ENCODE measurements around the gene EFNA3.

The EFNA3 gene

DNA sequence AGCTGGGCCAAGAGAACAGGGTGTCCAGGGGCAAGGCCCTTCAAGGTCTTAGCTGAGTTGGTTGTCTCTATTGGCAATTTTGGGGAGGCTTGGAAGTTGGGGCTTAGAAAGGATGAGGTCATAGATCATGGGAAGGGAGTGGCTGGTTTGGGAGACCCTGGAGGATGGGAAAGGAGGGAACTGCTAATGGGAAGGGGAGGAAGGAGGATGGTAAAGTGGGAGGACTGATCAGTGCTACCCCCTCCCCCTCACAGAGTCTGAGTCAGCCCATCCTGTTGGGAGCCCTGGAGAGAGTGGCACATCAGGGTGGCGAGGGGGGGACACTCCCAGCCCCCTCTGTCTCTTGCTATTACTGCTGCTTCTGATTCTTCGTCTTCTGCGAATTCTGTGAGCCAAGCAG, 10.0 kb upstream of the EFNA3 start:
- no peak for DNase-seq

GRCh38 chr1:155069551-155070157, 9.0 kb upstream of the EFNA3 start:
- DNase-seq: no peak

DNA sequence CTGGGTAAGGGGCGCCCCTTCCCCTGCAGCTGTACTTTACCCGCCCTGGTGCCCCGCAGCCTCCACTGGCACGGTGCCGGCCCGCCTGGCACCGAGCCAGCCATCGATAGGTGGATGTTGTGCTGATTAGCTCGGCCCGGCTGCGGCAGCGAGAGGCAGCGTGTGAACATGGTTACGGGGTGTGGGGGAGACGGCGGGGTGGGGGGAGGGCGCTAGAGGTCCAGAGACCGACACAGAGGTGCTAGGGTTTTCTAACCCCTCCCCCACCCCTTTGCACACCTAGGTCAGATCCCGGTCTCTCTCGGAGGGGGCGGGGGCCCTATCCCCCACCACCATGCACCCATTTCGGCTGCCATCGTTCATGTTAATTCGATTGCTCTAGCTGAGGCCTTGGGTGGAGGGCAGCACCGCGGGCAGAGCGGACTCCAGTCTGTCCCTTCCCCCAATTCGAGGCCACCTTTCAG, 8.4 kb upstream of the EFNA3 start:
- DNase-seq: no peak

DNA sequence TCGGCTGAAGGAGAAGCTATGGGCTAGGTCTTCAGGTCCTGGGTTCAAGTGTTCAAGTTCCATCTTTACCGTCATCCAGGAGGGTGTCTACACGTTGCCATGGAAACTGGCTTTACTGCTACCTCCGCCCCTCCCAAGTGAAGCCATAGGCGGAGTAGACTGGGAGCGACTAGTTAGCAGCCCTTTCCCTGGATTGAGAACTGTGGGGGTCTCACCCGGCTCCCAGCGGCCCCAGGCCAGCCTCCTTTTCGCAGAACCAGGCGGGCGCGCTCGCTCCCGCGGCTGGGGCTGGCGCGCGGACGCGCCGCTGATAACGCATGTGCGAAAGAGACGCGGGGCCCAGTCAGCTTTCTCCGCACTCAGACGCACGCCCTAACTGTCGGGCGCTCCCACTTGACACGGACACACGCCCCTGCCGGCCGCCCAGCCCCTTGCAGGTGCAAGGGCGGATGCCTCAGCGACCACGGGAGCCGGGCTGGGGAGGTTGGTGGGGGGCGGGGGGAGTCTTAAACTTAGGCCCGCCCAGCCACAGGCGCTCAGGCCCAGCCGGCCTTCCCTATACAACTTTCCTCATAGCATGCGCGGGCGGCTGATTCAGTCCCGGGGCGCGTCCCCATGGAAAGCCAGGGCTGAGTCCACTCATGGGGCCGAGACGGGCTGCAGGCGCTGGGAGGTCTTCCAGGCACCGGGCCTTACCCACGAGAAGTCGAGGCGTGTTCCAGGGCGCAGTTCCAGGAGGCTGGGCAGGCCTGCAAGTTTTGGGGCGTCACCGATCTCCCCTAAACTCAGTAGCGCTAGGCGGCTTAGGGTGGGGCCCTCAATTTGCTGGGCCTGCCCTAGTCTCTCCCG, 7.7 kb upstream of the EFNA3 start:
- DNase-seq: peak; percentile 65 to 80 (median 72)

GRCh38 chr1:155071701-155072100, 6.9 kb upstream of the EFNA3 start:
- no peak for DNase-seq

DNA sequence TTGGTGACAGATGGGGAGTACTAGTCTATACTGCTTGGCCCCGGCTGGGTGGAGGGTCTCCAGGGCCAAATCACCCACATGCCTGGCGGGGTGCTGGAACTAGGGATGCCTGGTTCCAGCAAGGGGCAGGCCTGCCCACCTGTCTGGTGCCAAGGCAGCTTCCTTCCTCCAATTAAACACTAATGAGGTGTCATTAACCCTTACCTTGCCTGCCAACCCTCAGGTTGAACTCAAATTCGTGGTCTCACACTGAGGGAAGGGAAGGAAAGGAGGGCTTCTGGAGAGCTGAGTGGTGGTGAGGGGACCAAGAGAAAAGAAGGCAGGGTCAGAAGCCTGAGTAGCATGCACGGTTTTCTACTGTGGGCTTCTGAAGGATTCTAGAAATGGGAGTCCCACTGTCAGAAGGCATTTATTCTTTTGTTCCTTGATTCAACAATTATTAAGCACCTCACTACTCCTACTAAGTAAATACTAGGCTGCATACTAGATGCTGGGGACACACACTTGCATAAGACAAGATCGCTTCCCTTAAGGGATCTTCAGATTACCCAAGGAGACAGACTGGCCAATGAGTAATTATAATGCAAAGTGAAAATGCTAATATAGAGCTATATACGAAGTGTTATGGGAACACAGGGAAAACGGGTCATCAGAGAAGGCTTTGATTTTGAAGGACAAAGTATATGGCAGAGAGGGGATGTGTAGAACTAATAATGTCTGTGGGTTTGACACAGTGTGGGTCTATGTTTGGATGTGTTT, 5.9 kb upstream of the EFNA3 start:
- DNase-seq: no peak

GRCh38 chr1:155073377-155074242, 5.0 kb upstream of the EFNA3 start:
- no peak for DNase-seq

GRCh38 chr1:155075535-155075934, 3.1 kb upstream of the EFNA3 start:
- no peak for DNase-seq

DNA sequence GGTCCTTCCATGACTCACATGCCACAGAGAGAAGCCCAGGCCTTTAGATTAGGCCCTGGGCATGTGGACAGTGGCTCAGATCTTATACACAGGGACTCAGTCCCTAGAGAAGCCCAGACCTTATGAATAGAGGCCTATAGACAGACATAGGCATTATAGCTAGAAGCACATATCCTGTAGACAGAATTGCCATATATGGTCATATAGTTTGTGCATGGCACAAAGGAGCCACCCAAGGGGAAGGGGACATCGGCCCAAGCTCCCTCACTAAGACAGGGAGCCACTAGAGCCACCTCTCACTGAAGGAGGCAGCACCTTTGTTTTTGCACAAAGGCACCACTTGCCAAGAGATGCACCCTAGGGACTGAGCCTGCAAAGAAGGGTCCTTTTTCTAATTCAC, 2.3 kb upstream of the EFNA3 start:
- DNase-seq: no peak

GRCh38 chr1:155077346-155077745, 1.3 kb upstream of the EFNA3 start:
- no peak for DNase-seq

DNA sequence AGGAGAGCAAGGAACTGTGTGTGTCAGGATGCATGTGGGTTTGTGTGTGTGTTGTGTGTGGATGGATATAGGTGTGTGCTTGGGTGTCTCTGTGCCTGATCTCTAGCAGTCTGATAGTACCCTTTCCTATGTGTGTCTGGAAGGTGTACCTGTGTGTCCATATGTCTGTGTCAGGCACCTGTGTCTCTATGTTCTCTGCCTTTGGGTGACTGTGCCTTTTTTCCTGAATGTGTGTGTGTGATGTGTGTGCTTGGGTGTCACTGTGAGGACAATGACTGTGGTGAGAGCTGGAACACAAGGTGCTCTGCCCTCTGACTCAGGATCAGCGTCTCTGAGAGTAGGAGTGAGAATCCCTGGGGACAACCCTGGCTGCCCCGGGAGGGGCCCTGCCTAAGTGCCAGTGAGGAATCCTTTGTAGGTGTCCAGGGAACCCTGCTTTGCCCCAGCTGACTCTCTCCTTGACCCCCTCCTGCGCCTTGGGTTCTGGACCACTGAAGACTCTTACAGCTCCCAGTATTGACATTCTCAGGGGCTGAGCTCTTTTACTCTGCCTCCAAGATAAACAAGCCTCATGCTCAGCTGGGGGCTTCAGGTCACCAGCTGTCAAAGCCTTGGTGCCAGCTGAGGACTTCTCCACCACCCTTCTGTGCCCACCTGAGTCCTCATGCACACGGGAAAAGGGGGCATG, 735 bp upstream of the EFNA3 start:
- no peak for DNase-seq

GRCh38 chr1:155079210-155079486, 511 bp downstream of the EFNA3 start:
- peak in 2 of 6 experiments; percentile 39 to 46 for DNase-seq

DNA sequence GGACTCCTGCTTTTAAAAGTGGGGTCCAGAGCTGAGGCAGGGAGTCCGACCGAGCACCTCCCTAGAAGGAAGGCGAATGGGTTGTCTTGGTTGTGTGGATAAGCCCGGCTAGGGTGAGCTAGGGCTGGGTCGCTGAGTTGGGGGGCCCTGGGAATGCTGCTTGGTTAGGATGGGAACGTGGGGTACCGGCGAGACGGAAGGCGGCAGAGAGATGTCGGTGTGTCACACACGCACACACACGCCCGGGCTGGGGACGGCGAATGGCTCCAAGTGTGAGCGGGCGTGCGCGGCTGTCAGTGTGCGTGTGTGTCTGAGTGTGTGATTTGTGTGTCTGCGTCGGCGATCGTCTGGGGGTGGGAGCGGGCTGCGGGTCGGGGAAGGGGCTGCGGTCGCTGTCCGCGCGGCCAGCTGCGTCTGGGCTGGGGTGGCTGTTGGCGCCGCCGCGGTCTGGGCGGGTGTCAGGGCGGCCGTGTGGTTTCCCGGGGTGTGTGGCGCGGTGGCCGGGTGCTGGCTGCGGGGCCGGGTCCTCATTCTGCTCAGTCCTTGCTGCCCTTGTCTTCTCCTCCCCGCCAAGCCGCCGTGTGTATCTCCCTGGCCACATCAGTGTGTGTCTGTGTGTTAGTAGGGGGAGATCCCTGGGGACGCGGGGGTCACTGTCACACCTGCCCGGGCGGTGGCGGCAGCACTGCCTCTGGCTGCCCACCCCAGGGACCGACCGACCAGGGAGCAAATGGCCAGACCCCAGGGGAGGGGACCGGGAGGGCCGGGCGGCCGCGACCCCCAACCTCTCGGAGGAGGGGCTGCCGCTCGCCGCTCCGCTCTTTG, 1.1 kb downstream of the EFNA3 start:
- peak in 3 of 6 experiments; percentile 8 to 46 (median 34) for DNase-seq

DNA sequence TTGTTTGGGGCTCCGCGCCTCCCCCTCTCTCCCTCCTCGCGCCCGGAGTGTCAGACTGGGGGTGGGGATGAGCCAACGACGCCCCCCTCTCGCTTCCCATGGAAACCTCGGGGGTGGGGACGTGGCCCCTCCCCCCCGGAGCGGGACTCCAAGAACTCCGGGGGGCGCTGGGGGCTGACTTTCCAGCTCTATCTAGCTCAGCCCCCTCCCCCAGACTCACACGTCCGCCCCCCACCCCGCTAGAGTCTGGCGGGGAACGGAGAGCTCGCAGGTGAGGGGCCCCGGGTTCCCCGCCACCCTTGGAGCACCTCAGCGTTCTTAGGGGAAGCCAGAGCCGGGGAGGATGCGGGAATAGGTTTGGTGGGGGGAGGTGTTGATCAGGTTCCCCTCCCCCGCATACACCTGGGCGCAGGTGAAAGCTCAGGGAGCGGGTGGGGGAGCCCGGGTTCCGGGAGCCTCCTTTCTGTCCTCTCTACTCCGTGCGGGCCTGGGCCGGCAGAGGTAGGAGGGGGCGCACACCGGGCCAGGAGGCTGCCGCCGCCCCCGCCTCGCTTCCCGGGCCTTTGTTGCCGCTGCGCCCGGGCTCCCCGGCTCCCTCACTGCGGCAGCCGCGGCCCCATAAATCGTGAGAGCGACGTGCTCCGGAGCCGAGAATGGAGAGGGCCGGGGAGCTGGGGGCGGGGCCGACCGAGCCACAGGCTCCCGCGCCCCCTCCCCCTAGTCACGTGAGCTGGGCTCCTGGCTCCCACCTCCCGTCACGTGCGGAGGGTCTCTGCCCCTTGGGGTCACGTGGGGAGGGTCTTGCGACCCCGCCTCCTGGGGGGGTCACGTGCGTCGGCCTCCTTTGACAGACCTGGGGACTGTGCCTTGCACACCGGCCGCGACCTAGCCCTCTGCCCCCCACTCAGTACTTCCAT, 1.9 kb downstream of the EFNA3 start:
- peak in 4 of 6 experiments; percentile 20 to 54 (median 32) for DNase-seq

DNA sequence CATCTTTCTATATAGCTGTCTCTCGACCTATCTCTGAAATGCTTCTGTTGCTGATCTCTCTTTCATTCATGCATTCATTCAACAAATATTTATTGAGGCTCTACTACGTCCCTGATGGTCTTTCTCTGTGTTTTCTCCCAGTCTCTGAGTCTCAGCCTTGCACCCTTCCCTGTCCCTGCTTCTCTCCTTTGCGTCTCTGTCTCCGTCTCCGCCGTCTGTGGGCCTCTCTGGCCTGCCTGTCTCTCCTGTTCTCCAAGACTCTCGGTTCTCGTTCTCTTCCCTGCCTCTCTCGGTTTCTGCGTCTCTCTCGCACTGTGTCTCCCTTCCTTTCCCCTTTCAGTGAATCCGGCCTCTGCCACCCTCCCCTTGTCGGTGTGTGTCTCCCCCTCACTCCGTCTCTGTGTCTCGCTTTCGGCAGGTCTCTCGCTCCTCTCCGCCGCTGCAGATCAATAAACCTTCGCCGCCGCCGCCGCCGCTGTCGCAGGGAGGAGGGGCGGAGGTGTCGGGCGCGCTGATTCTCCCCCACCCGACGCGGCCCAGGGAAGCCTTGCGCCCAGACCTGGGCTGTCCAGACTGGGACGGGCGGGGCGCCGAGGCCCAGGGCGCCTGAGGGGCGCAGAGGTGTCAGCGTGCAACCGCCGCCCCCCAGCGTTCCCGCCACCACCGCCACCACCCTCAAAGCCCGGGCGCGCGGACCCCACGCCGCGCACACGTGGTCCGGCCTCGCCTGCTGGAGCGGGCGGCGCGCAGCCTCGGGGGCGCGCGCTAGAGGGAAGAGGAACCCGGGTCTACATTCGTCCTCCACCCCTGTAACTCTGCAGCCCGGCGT, 3.0 kb downstream of the EFNA3 start:
- DNase-seq: peak in 4 of 6 experiments; percentile 24 to 40 (median 31)

GRCh38 chr1:155082301-155083051, 3.8 kb downstream of the EFNA3 start:
- peak in 3 of 6 experiments; percentile 13 to 37 (median 32) for DNase-seq

GRCh38 chr1:155083052-155083541, 4.5 kb downstream of the EFNA3 start:
- DNase-seq: no peak
